ENCODE measurements around the gene TSR1.

The TSR1 gene

DNA sequence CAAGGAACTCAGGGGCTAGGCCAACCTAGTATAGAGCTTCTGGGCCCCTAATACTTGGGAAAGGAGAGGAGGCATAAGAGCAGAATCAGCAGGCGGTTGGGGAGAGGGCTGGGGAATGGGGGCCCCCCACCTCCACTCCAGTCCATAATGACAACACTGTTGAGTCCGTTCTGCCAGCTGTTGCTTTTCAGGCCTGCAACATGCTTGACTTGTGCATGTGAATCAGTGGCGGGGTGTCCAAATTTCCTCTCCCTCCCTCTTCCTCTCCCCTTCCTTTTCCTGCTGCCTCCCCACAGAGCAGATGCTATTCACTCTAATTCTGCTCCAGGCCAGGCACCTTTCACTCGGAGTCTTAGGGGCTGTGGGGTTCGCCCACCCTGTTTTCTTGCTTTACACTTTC is 32.8 kb upstream of the TSR1 start:
- DNase-seq (ENCODE audit: low read depth): peak; percentile 66
- no peak for TF ChIP-seq CTCF (IDR thresholded peaks at IDR 0.05; ENCODE audit: low read length, missing control alignments)
- no peak overlapping the region for H3K4me3 ChIP-seq (replicated peaks; ENCODE audit: low read depth, low read length)

DNA sequence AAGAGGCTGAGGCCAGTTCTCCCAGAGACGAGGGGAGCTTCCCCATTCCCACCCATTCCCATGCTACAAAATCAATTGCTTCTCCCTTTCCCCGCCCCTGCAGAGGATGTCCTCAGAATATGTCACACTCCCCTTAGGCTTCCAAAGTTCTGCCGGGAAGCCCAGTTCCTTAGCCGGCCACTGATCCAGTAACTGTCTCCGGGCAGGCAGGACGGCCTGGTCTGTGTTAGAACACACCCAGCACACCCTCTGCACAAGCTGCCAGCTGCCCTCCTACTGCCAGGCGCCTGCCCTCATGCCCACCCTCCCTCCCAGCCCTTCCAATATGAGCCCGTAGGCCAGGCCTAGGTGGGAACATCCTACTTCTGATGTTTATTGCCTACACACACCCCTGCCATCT is 32.1 kb upstream of the TSR1 start:
- DNase-seq (ENCODE audit: low read depth): no peak
- TF ChIP-seq CTCF (IDR thresholded peaks at IDR 0.05; ENCODE audit: low read length, missing control alignments): no peak
- no peak overlapping the region for H3K4me3 ChIP-seq (replicated peaks; ENCODE audit: low read depth, low read length)

- peak; percentile 37 for TF ChIP-seq CTCF (IDR thresholded peaks at IDR 0.05; ENCODE audit: low read length, missing control alignments)
- DNase-seq (ENCODE audit: low read depth): peak; percentile 26
- no peak overlapping the region for H3K4me3 ChIP-seq (replicated peaks; ENCODE audit: low read depth, low read length)
These were observed 30.7 kb upstream of the TSR1 start for GRCh38 chr17:2366747-2367494.

- H3K4me3 ChIP-seq (replicated peaks; ENCODE audit: low read depth, low read length): no peak overlapping the region
- no peak for TF ChIP-seq CTCF (IDR thresholded peaks at IDR 0.05; ENCODE audit: low read length, missing control alignments)
- no peak for DNase-seq (ENCODE audit: low read depth)
These were observed 28.9 kb upstream of the TSR1 start for GRCh38 chr17:2365132-2365531.

DNA sequence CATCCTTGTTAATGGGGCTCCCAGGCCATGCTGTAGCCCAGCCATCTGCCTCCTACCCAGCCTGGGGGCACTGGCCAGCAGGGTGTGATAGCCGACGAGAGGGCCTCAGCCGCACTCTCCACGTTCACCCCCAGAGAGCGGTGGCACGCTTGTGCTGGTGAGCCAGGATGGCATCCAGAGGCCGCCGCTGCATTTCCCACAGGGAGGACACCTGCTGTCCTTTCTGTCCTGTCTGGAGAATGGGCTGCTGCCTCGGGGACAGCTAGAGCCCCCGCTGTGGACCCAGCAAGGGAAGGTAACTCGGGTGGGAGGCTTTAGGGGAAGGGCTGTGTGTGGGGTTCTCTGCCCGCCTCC is 28.5 kb upstream of the TSR1 start:
- TF ChIP-seq CTCF (IDR thresholded peaks at IDR 0.05; ENCODE audit: low read length, missing control alignments): no peak
- no peak for DNase-seq (ENCODE audit: low read depth)
- H3K4me3 ChIP-seq (replicated peaks; ENCODE audit: low read depth, low read length): no peak overlapping the region

- H3K4me3 ChIP-seq (replicated peaks; ENCODE audit: low read depth, low read length): no peak overlapping the region
- no peak for DNase-seq (ENCODE audit: low read depth)
- TF ChIP-seq CTCF (IDR thresholded peaks at IDR 0.05; ENCODE audit: low read length, missing control alignments): no peak
These were observed 27.9 kb upstream of the TSR1 start for GRCh38 chr17:2363851-2364762.
